ENCODE data around the gene EFEMP2.

Gene EFEMP2

DNA sequence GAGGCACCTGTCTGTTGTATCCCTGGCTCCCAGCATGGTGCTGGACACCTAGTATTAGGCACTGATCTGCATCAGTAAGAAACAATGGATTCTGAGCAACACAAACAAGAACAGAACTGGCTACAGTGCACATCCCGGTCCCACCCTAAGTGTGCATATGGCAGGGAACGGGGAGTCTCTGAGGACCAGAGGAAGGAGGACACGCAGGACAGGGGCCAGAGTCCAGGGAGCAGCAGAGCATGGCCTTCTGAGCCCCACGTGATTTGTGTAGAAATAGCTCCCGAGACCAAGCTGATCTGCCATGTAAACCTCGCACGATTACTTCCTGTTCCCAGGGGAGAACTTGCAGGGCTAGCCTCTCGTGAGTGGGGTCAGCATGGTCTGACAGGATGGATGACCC lies 51.5 kb downstream of the EFEMP2 start:
- no peak for DNase-seq

- DNase-seq, result peak; percentile 83
Measured at GRCh38 chr11:65817835-65818680, 54.5 kb downstream of the EFEMP2 start.

DNA sequence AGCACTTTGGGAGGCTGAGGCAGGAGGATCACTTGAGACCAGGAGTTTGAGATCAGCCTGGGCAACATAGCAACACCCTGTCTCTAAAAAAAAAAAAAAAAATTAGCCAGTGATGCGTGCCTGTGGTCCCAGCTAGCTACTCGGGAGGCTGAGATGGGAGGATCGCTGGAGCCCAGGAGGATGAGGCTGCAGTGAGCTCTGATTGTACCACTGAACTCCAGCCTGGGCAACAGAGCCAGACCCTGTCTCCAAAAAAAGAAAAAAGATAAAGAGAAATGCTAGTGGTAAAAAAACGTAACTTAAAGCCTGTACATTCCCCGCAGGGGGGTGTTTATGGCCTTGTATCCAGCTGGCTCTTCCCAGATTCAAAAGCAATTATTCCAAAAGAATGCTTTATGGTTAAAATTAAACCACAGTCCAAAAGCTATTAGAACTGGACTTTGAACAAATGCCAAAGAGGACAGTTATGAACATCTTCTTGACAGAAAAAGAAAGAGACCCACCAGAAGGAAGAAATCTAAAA lies 55.2 kb downstream of the EFEMP2 start:
- DNase-seq, result peak; percentile 37

GRCh38 chr11:65816696-65817095 lies 55.9 kb downstream of the EFEMP2 start:
- DNase-seq, result no peak

Data from fibroblast of skin of scalp (primary cell).